Heart right ventricle (tissue), 16 donors: Measurements from ENCODE around the gene CIAO1. TPM values are rescaled to one million over a fixed set of nuclear protein-coding genes. Genes with fewer than 3 reads are reported as not detected.

Experiments
- ATAC-seq, 8 donors: fragments of 200-7000 bp; cut with Tn5 transposase; one replicate each; pipeline ENCODE4 v1.9.1; 2020; ENCODE audit warnings: mild to moderate bottlenecking in 8 of 8, moderate library complexity in 8 of 8, moderate number of reproducible peaks in 1 of 8
- DNase-seq, 2 donors: peaks; one replicate each; pipeline ENCODE4 v3.0.0-alpha.2; 2020
- H3K27ac ChIP-seq, 10 donors: fragments of 200-600 bp; sonication (generic) in 2 of 10; one replicate each; pipeline versions ENCODE4 v1.5.0 to v1.8.0; 2020 to 2022; ENCODE audit warnings: mild to moderate bottlenecking in 3 of 10
- H3K27me3 ChIP-seq, 7 donors: fragments of 200-600 bp; one replicate each; pipeline ENCODE4 v1.8.0; 2021 to 2022; ENCODE audit warnings: mild to moderate bottlenecking in 2 of 7
- H3K36me3 ChIP-seq, 9 donors: fragments of 200-600 bp; sonication (generic) in 1 of 9; one replicate each; pipeline versions ENCODE4 v1.5.0 to v1.8.0; 2020 to 2022; ENCODE audit warnings: mild to moderate bottlenecking in 2 of 9
- H3K4me1 ChIP-seq, 9 donors: fragments of 200-600 bp; sonication (generic) in 1 of 9; one replicate each; pipeline versions ENCODE4 v1.5.0 to v1.8.0; 2020 to 2022; ENCODE audit warnings: mild to moderate bottlenecking in 4 of 9
- H3K4me3 ChIP-seq, 10 donors: fragments of 200-600 bp; sonication (generic) in 2 of 10; one replicate each; pipeline versions ENCODE4 v1.5.0 to v1.8.0; 2020 to 2022; ENCODE audit warnings: mild to moderate bottlenecking in 7 of 10, moderate library complexity in 2 of 10
- H3K9me3 ChIP-seq, 11 donors: fragments of 200-600 bp in 10 of 11; sonication (generic) in 2 of 11; one replicate each; pipeline versions ENCODE4 v1.5.0 to v1.8.0; 2013 to 2022; ENCODE audit warnings: mild to moderate bottlenecking in 2 of 11, control low read depth in 1 of 11, moderate library complexity in 1 of 11
- WGBS, 2 donors: extraction: QIAGEN DNeasy Blood & Tissue Kit; methylation state at CpG; one replicate each; pipeline ENCODE4 v1.1.7; 2013; ENCODE audit warnings: inconsistent platforms in 1 of 2; 5-methylcytosine and 5-hydroxymethylcytosine counted together
- intact Hi-C, 10 donors: fragments of 100-400 bp; cut with DNase I; formaldehyde crosslinking; loops; one replicate each; pipeline versions ENCODE4 v1.11.1 to v1.14.2; 2022
- polyA plus RNA-seq, 2 donors: library from polyadenylated mRNA; stranded (reverse); fragments of 200-250 nt; gene quantifications; one replicate each; pipeline ENCODE4 v1.2.3, GENCODE V29; 2013
- total RNA-seq, 10 donors: library from RNA; stranded (reverse); fragmentation: NEBNext Ultra II Directional in 3 of 10; extraction: Animal tissue kit (Norgen Biotek cat#: 25700) in 3 of 10; gene quantifications; one replicate each; pipeline versions ENCODE4 v1.2.1 to v1.2.4, GENCODE V29; 2021 to 2023
- TF ChIP-seq, protein P1 (sequence below), 9 donors: fragments of 200-600 bp; sonication (generic) in 2 of 9; IDR thresholded peaks; one replicate each; pipeline versions ENCODE4 v1.5.0 to v1.8.0; 2021 to 2022; ENCODE audit warnings: antibody characterized with exemption in 9 of 9, mild to moderate bottlenecking in 5 of 9, moderate library complexity in 1 of 9
- donor health status: Arrhythmogenic right ventricular cardiomyopathy.
- donor health status: ischemic (EF 13 %, LVEDD 7.1; RV severe dilation, severe dysfunction).
- donor health status: healthy with polysubstance abuse.
- donor health status: DM: no; HTN: yes; CAD: no.
- donor health status: DM: no; HTN: no; CAD: no.
- donor health status: ischemic (EF 25% LVEDD 6.9; RV normal size, moderate dysfunction).
- donor health status: ischemic (EF 25% LVEDD 5.7; RV mildly dilated, moderate dysfunction).
- donor health status: healthy.
- donor health status: DM: yes; HTN: yes; CAD: no.
- donor health status: Ischemic cardiomyopathy.
- donor health status: ischemic (EF 35%, LVEDD 5.7; RV mildly dilated, moderate dysfunction).
- donor health status: nonischemic (EF 11% LVEDD 7.7; RV severe dilation, severe dysfunction).
- donor health status: DM: yes; HTN: yes; CAD: no.
- donor health status: PGD.
- donor health status: ischemic (EF 29% LVEDD 5.4; RV normal size, mild dysfunction).
- donor health status: nonischemic (EF 23%, LVEDD 6.1; RV moderate dilation, normal function).

The CIAO1 gene
- total and polyA plus RNA-seq, 12 donors: 22.1 to 72.1 (median 62.4) TPM

DNA sequence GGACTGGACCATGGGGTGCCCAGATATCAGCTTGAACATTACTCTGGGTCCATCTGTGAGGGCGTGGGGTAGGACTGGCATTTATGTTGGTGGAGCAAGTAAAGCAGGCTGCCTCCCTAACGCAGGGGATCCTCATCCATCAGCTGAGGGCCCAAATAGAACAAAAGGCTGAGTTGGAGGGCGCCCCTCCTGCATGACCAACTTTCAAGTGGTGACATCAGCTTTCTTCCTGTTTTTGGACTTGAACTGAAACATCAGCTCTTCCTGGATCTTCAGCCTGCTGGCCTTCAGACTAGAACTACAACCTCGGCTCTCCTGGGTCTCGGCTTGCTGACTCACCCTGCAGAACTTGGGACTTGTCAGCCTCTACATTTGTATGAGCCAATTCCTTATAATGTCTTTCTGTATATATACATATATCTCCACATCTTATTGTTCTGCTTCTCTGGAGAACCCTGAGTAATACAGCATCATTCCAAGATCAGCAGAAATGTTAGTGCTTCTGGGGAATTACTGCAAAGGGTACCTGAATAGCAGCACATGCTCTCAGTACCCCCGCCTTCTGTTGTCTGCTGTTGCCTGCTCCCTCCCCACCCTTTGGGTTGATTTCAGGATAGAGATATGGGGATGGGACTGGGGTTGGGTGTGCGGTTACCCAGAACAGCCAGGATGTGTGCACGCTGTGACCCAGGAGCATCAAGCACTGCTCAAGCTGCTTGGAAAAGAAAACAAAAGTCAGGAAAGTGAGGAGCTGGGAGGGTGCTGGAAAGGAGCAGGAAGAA is 20.2 kb upstream of the CIAO1 start:
- H3K9me3 ChIP-seq: no peaks in the 10 kb centered on the region
- H3K27me3 ChIP-seq: no peaks in the 10 kb centered on the region
- 80 to 86% methylated on average over 8 of the region's 8 CpGs for WGBS, 2 donors
- H3K4me1 ChIP-seq: peaks cover 3 to 82% (median 41%) of the 10 kb centered on the region in 9 donors
- no peak overlapping the region for H3K4me3 ChIP-seq
- peaks cover 0 to 8% (median 0%) of the 10 kb centered on the region in 9 donors for H3K36me3 ChIP-seq
- H3K27ac ChIP-seq: peak overlapping the region in 4 of 10 donors; percentile 9 to 89 (median 38)
- DNase-seq: no peak
- TF ChIP-seq, protein P1, sequence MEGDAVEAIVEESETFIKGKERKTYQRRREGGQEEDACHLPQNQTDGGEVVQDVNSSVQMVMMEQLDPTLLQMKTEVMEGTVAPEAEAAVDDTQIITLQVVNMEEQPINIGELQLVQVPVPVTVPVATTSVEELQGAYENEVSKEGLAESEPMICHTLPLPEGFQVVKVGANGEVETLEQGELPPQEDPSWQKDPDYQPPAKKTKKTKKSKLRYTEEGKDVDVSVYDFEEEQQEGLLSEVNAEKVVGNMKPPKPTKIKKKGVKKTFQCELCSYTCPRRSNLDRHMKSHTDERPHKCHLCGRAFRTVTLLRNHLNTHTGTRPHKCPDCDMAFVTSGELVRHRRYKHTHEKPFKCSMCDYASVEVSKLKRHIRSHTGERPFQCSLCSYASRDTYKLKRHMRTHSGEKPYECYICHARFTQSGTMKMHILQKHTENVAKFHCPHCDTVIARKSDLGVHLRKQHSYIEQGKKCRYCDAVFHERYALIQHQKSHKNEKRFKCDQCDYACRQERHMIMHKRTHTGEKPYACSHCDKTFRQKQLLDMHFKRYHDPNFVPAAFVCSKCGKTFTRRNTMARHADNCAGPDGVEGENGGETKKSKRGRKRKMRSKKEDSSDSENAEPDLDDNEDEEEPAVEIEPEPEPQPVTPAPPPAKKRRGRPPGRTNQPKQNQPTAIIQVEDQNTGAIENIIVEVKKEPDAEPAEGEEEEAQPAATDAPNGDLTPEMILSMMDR (IDR thresholded peaks at IDR 0.05): no peak
- intact Hi-C loops: no loop called here
- ATAC-seq: peak in 3 of 8 donors; percentile 7 to 29 (median 23)

DNA sequence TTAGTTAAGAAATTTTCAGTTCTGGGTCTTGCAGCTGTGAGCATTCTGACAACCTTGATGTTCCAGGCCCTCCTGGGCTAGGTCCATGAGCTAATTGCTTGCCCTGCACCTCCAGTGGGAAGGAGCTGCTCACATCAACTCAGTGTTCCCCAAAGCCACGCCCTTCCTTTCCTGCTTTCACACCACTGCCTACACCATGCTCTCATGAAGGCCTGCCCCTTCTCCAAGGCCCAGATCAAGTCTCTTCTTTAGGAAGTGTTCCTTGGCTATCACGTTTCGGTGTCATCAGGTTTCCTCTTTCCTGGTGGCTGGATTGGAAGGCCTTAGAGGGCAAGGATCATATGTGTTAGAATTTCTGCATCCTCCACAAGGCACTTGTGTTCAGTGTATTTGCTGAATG is 19.0 kb upstream of the CIAO1 start:
- peak overlapping the region in 2 of 10 donors; percentile 17 to 89 for H3K27ac ChIP-seq
- WGBS, 2 donors: 76 to 84% methylated on average over 3 of the region's 3 CpGs
- DNase-seq (no peak), ATAC-seq (no peak)
- H3K27me3 ChIP-seq: no peaks in the 10 kb centered on the region
- H3K4me3 ChIP-seq: no peak overlapping the region
- no peaks in the 10 kb centered on the region for H3K9me3 ChIP-seq
- H3K4me1 ChIP-seq: peaks cover 7 to 82% (median 45%) of the 10 kb centered on the region in 9 donors
- TF ChIP-seq, protein P1 (IDR thresholded peaks at IDR 0.05): no peak
- H3K36me3 ChIP-seq: peaks cover 0 to 19% (median 0%) of the 10 kb centered on the region in 9 donors
- intact Hi-C loops: no loop called here

DNA sequence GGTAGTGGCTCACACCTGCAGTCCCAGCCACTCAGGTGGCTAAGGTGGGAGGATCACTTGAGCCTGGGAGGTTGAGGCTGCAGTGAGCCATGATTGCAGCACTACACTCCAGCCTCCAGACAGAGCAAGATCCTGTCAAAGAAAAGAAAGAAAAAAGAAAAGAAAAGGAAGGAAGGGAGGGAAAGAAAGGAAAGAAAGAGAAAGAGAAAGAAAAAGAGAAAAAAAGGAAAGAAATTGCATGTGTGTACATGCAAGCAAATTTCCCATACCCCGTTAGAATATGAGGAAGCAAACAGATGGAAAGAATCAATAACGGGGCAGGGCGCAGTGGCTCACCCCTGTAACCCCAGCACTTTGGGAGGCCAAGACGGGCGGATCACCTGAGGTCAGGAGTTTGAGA is 18.1 kb upstream of the CIAO1 start:
- no peaks in the 10 kb centered on the region for H3K27me3 ChIP-seq
- DNase-seq: no peak
- ATAC-seq: no peak
- intact Hi-C loops: no loop called here
- H3K9me3 ChIP-seq: no peaks in the 10 kb centered on the region
- TF ChIP-seq, protein P1 (IDR thresholded peaks at IDR 0.05): no peak
- 92 to 98% methylated on average over 5 of the region's 5 CpGs for WGBS, 2 donors
- peaks cover 0 to 28% (median 5%) of the 10 kb centered on the region in 9 donors for H3K36me3 ChIP-seq
- H3K4me1 ChIP-seq: peaks cover 7 to 82% (median 43%) of the 10 kb centered on the region in 9 donors
- peak overlapping the region in 1 of 10 donors; percentile 89 for H3K27ac ChIP-seq
- H3K4me3 ChIP-seq: no peak overlapping the region

DNA sequence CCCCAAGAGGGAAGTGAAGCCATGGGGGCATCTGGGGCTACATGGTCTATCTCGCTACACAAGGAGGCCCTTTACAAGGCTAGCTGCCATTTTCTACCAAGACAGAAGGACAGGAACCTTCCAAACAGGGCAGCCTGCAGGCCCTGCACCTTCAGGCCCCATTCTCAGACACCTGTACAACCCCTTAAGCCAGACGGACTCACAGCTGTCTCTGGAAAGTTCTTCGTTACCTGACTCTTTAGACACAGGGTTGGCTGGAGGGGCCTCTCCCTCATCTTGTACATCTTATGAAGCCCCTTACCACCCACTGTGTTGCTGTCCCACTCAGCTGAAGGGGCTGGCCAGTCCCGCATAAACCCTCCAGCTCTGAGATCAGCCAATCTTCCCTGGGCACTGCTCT is 17.4 kb upstream of the CIAO1 start:
- H3K27ac ChIP-seq: no peak overlapping the region
- DNase-seq: no peak
- ATAC-seq: no peak
- H3K4me1 ChIP-seq: peaks cover 7 to 86% (median 51%) of the 10 kb centered on the region in 9 donors
- no peaks in the 10 kb centered on the region for H3K27me3 ChIP-seq
- intact Hi-C loops: no loop called here
- H3K36me3 ChIP-seq: peaks cover 0 to 35% (median 13%) of the 10 kb centered on the region in 9 donors
- WGBS, 2 donors: 96 to 97% methylated on average over 4 of the region's 4 CpGs
- TF ChIP-seq, protein P1 (IDR thresholded peaks at IDR 0.05): no peak
- H3K9me3 ChIP-seq: no peaks in the 10 kb centered on the region
- H3K4me3 ChIP-seq: no peak overlapping the region
